NCI-H2196 treated with DMSO at 0.1 percent for 48 hours (cell line): Measurements from ENCODE around the gene DLGAP1.
A peak's percentile ranks its signal among the peaks of the same experiment; 100 is the strongest.
"Not testable (repeated sequence)": the region's sequence is repeated elsewhere in the genome, so short reads cannot be mapped to it uniquely, and the experiment has no call there.

Experiments used
- DNase-seq: peaks from one replicate; lab custom pipeline; 2025; ENCODE audit not compliant: unreplicated experiment; lab: John Stamatoyannopoulos, UW

Gene DLGAP1

GRCh38 chr18:4096486-4096885 lies 358.6 kb downstream of the DLGAP1 start:
- DNase-seq, result no peak

GRCh38 chr18:4093676-4094075 lies 361.4 kb downstream of the DLGAP1 start:
- DNase-seq, result no peak

GRCh38 chr18:4084382-4084900 lies 370.7 kb downstream of the DLGAP1 start:
- no peak for DNase-seq

GRCh38 chr18:4078246-4078645 lies 376.9 kb downstream of the DLGAP1 start:
- DNase-seq, result no peak

GRCh38 chr18:4077721-4078120 lies 377.4 kb downstream of the DLGAP1 start:
- DNase-seq, result no peak

- DNase-seq, result no peak
Observed at GRCh38 chr18:4077204-4077603, 377.9 kb downstream of the DLGAP1 start.

GRCh38 chr18:4074647-4075046 lies 380.5 kb downstream of the DLGAP1 start:
- DNase-seq, result no peak

GRCh38 chr18:4069183-4069582 lies 385.9 kb downstream of the DLGAP1 start:
- DNase-seq, result no peak

- DNase-seq, result peak; percentile 65
Observed at GRCh38 chr18:4068552-4069158, 386.5 kb downstream of the DLGAP1 start.

- DNase-seq, result no peak
Observed at GRCh38 chr18:4063545-4063944, 391.6 kb downstream of the DLGAP1 start.

GRCh38 chr18:4060427-4061281 lies 394.5 kb downstream of the DLGAP1 start:
- no peak for DNase-seq

- no peak for DNase-seq
Observed at GRCh38 chr18:4058179-4058578, 396.9 kb downstream of the DLGAP1 start.

- DNase-seq, result no peak
Observed at GRCh38 chr18:4040391-4041092, 414.6 kb downstream of the DLGAP1 start.

GRCh38 chr18:4035521-4035920 lies 419.6 kb downstream of the DLGAP1 start:
- no peak for DNase-seq

- DNase-seq, result not testable (repeated sequence)
Observed at GRCh38 chr18:4034815-4035214, 420.3 kb downstream of the DLGAP1 start.

GRCh38 chr18:4026542-4026941 lies 428.6 kb downstream of the DLGAP1 start:
- no peak for DNase-seq

- no peak for DNase-seq
Observed at GRCh38 chr18:4024702-4025101, 430.4 kb downstream of the DLGAP1 start.

- DNase-seq, result not testable (repeated sequence)
Observed at GRCh38 chr18:4022749-4023148, 432.4 kb downstream of the DLGAP1 start.

GRCh38 chr18:4020026-4020425 lies 435.1 kb downstream of the DLGAP1 start:
- no peak for DNase-seq

GRCh38 chr18:4017480-4017879 lies 437.6 kb downstream of the DLGAP1 start:
- DNase-seq, result no peak

GRCh38 chr18:4016391-4017049 lies 438.6 kb downstream of the DLGAP1 start:
- DNase-seq, result no peak
